EL (cell line): ENCODE results near the gene ELOVL7.
"Not testable (repeated sequence)": the region's sequence is repeated elsewhere in the genome, so short reads cannot be mapped to it uniquely, and the experiment has no call there.

Experiments used
- DNase-seq: peaks from one replicate; pipeline ENCODE4 v3.0.0-alpha.2; 2016

ELOVL7 gene

GRCh38 chr5:60829490-60830266, 14.4 kb downstream of the ELOVL7 start:
- DNase-seq = no peak

GRCh38 chr5:60827201-60827600, 16.9 kb downstream of the ELOVL7 start:
- DNase-seq = no peak

GRCh38 chr5:60826653-60827052, 17.4 kb downstream of the ELOVL7 start:
- DNase-seq = no peak

- DNase-seq = no peak
These were observed 20.5 kb downstream of the ELOVL7 start for GRCh38 chr5:60823574-60823973.

GRCh38 chr5:60822285-60822556, 21.8 kb downstream of the ELOVL7 start:
- no peak for DNase-seq

GRCh38 chr5:60821488-60822284, 22.4 kb downstream of the ELOVL7 start:
- no peak for DNase-seq

GRCh38 chr5:60820593-60821487, 23.2 kb downstream of the ELOVL7 start:
- no peak for DNase-seq

- not testable (repeated sequence) for DNase-seq
These were observed 27.9 kb downstream of the ELOVL7 start for GRCh38 chr5:60816138-60816537.

- DNase-seq = no peak
These were observed 29.6 kb downstream of the ELOVL7 start for GRCh38 chr5:60814498-60814897.

GRCh38 chr5:60812426-60812825, 31.6 kb downstream of the ELOVL7 start:
- DNase-seq = no peak

GRCh38 chr5:60811105-60811504, 33.0 kb downstream of the ELOVL7 start:
- no peak for DNase-seq

- DNase-seq = peak; percentile 35
These were observed 33.5 kb downstream of the ELOVL7 start for GRCh38 chr5:60810438-60811085.

GRCh38 chr5:60809891-60810425, 34.1 kb downstream of the ELOVL7 start:
- DNase-seq = no peak

- no peak for DNase-seq
These were observed 37.4 kb downstream of the ELOVL7 start for GRCh38 chr5:60806591-60807243.

GRCh38 chr5:60805463-60805862, 38.6 kb downstream of the ELOVL7 start:
- DNase-seq = no peak

GRCh38 chr5:60803712-60804111, 40.4 kb downstream of the ELOVL7 start:
- DNase-seq = no peak

- DNase-seq = no peak
These were observed 41.1 kb downstream of the ELOVL7 start for GRCh38 chr5:60802986-60803385.

GRCh38 chr5:60802226-60802625, 41.8 kb downstream of the ELOVL7 start:
- no peak for DNase-seq

- no peak for DNase-seq
These were observed 46.5 kb downstream of the ELOVL7 start for GRCh38 chr5:60797482-60798153.

GRCh38 chr5:60795424-60795950, 48.6 kb downstream of the ELOVL7 start:
- DNase-seq = not testable (repeated sequence)

- DNase-seq = no peak
These were observed 49.4 kb downstream of the ELOVL7 start for GRCh38 chr5:60794691-60795090.
